HepG2 (cell line): ENCODE measurements around the gene LATS1. TPM values are rescaled to one million over a fixed set of nuclear protein-coding genes. Genes with fewer than 3 reads are reported as not detected.

Source experiments
- ARHGAP35 ChIP-seq: sonication (generic); formaldehyde crosslinking; IDR thresholded peaks from 2 replicates; pipeline ENCODE4 v1.9.0; 2022; ENCODE audit warnings: mild to moderate bottlenecking, inconsistent platforms, moderate library complexity, missing genetic modification reagents, borderline replicate concordance
- DR1 ChIP-seq: sonication (generic); formaldehyde crosslinking; IDR thresholded peaks from 2 replicates; pipeline ENCODE4 v1.8.0; 2021; ENCODE audit warnings: mild to moderate bottlenecking, missing genetic modification reagents, inconsistent platforms
- FLYWCH1 ChIP-seq: sonication (generic); formaldehyde crosslinking; IDR thresholded peaks from 2 replicates; pipeline ENCODE4 v1.8.1; 2023; ENCODE audit warnings: mild to moderate bottlenecking, missing genetic modification reagents
- NFYC ChIP-seq: IDR thresholded peaks from 2 replicates; pipeline ENCODE4 v1.6.1; 2016; ENCODE audit warnings: missing genetic modification reagents, missing compliant biosample characterization
- NRL ChIP-seq: sonication (generic); formaldehyde crosslinking; IDR thresholded peaks from 2 replicates; pipeline ENCODE4 v1.5.0; 2020; ENCODE audit warnings: missing genetic modification reagents, mild to moderate bottlenecking, moderate library complexity, borderline replicate concordance
- PHF20 ChIP-seq: sonication (generic); formaldehyde crosslinking; IDR thresholded peaks from 2 replicates; pipeline ENCODE4 v1.5.0; 2020; ENCODE audit warnings: mild to moderate bottlenecking, missing genetic modification reagents
- RBAK ChIP-seq: sonication (generic); formaldehyde crosslinking; IDR thresholded peaks from 2 replicates; pipeline ENCODE4 v1.5.1; 2020; ENCODE audit warnings: mild to moderate bottlenecking, missing genetic modification reagents
- REL ChIP-seq: sonication (generic); formaldehyde crosslinking; conservative IDR thresholded peaks from 2 replicates; pipeline ENCODE4 v1.8.0; 2022; ENCODE audit warnings: mild to moderate bottlenecking, missing genetic modification reagents, moderate library complexity
- SAFB2 ChIP-seq: sonication (generic); formaldehyde crosslinking; IDR thresholded peaks from 2 replicates; pipeline ENCODE4 v1.5.1; 2020; ENCODE audit warnings: missing genetic modification reagents, low read depth, mild to moderate bottlenecking, borderline replicate concordance
- SNAPC2 ChIP-seq: sonication (generic); formaldehyde crosslinking; IDR thresholded peaks from 2 replicates; pipeline ENCODE4 v1.8.1; 2022; ENCODE audit warnings: mild to moderate bottlenecking, missing genetic modification reagents
- SNRNP70 ChIP-seq: fragments of 200-400 bp; formaldehyde crosslinking; IDR thresholded peaks from 2 replicates; pipeline ENCODE4 v1.6.1; 2017; ENCODE audit warnings: mild to moderate bottlenecking, low read depth, low read length, moderate library complexity
- TBP ChIP-seq: sonication (generic); formaldehyde crosslinking; IDR thresholded peaks from 2 replicates; pipeline ENCODE4 v1.5.0; 2020; ENCODE audit warnings: missing genetic modification reagents
- TEAD2 ChIP-seq: sonication (generic); formaldehyde crosslinking; IDR thresholded peaks from 2 replicates; pipeline ENCODE4 v1.9.0; 2021; ENCODE audit warnings: missing genetic modification reagents
- TRIM22 ChIP-seq: fragments of 450-650 bp; IDR thresholded peaks from 2 replicates; pipeline ENCODE4 v1.6.1; 2017
- TRIM24 ChIP-seq: sonication (generic); formaldehyde crosslinking; IDR thresholded peaks from 2 replicates; pipeline ENCODE4 v1.8.0; 2022; ENCODE audit warnings: mild to moderate bottlenecking, missing genetic modification reagents
- YEATS4 ChIP-seq: sonication (generic); formaldehyde crosslinking; IDR thresholded peaks from 2 replicates; pipeline ENCODE4 v1.4.0; 2020; ENCODE audit warnings: missing genetic modification reagents, borderline replicate concordance
- ZNF180 ChIP-seq: sonication (generic); formaldehyde crosslinking; IDR thresholded peaks from 2 replicates; pipeline ENCODE4 v1.4.0; 2020; ENCODE audit warnings: low read depth, missing genetic modification reagents, borderline replicate concordance
- ZNF235 ChIP-seq: sonication (generic); formaldehyde crosslinking; IDR thresholded peaks from 2 replicates; pipeline ENCODE4 v1.8.1; 2023; ENCODE audit warnings: mild to moderate bottlenecking, missing genetic modification reagents, borderline replicate concordance
- ZNF83 ChIP-seq: sonication (generic); formaldehyde crosslinking; IDR thresholded peaks from 2 replicates; pipeline ENCODE4 v1.4.0; 2020; ENCODE audit warnings: missing genetic modification reagents, mild to moderate bottlenecking, borderline replicate concordance
- polyA plus RNA-seq, 8 experiments: library from polyadenylated mRNA; depleted of rRNA in 3 of 8; stranded (reverse) in 7 of 8; unstranded in 1 of 8; fragments of >200 nt; fragmentation: Illumina TruSeq in 4 of 8; extraction: Trizol in 4 of 8; gene quantifications; 2 replicates each; pipeline versions ENCODE4 v1.2.1 to v1.2.3, GENCODE V29; 2011 to 2016; ENCODE audit warnings: low read depth in 4 of 8, missing spikeins in 1 of 8, mixed read lengths in 1 of 8; ENCODE audit not compliant: insufficient read depth in 1 of 8
- total RNA-seq, 5 experiments: library from RNA; depleted of rRNA; stranded (reverse); fragments of >200 nt; fragmentation: Illumina TruSeq; extraction: Trizol; gene quantifications; 2 replicates each; pipeline ENCODE4 v1.2.3, GENCODE V29; 2016; ENCODE audit warnings: low read depth in 1 of 5
- TF ChIP-seq, protein P1 (sequence below): sonication (generic); formaldehyde crosslinking; IDR thresholded peaks from 2 replicates; pipeline ENCODE4 v1.8.1; 2023; ENCODE audit warnings: mild to moderate bottlenecking, moderate library complexity, missing genetic modification reagents
- TF ChIP-seq, protein P2 (sequence below): sonication (generic); formaldehyde crosslinking; IDR thresholded peaks from 2 replicates; pipeline ENCODE4 v1.5.1; 2020; ENCODE audit warnings: mild to moderate bottlenecking, missing genetic modification reagents
- TF ChIP-seq, protein P3 (sequence below): sonication (generic); formaldehyde crosslinking; IDR thresholded peaks from 2 replicates; pipeline ENCODE4 v1.5.0; 2020; ENCODE audit warnings: missing genetic modification reagents

LATS1 gene
- total and polyA plus RNA-seq, 2 of the 13 experiments (the other 11 are each of a cell fraction or from before 2014, with no cell fraction given), result 9.9 to 12.6 TPM

- TF ChIP-seq TRIM22 (no peak), YEATS4 (CRISPR knock-in tag) (peak; percentile 95), DR1 (CRISPR knock-in tag) (peak; percentile 76), PHF20 (CRISPR knock-in tag) (peak; percentile 92), FLYWCH1 (CRISPR knock-in tag) (no peak), TRIM24 (CRISPR knock-in tag) (no peak), SNAPC2 (CRISPR knock-in tag) (no peak), ZNF180 (CRISPR knock-in tag) (no peak), NRL (peak; percentile 84; the same call in 1 of the 2 replicates), TEAD2 (CRISPR knock-in tag) (0 out of 2 replicates have a peak, but pooled peaks have one; percentile 43), RBAK (CRISPR knock-in tag) (no peak), ARHGAP35 (CRISPR knock-in tag) (0 out of 2 replicates have a peak, but pooled peaks have one; percentile 49), TBP (CRISPR knock-in tag) (no peak), REL (no peak), NFYC (CRISPR knock-in tag) (peak; percentile 95), SNRNP70 (no peak), ZNF235 (CRISPR knock-in tag) (no peak), ZNF83 (no peak; the same call in 1 of the 2 replicates), SAFB2 (CRISPR knock-in tag) (0 out of 2 replicates have a peak, but pooled peaks have one; percentile 82)
- TF ChIP-seq, protein P1, sequence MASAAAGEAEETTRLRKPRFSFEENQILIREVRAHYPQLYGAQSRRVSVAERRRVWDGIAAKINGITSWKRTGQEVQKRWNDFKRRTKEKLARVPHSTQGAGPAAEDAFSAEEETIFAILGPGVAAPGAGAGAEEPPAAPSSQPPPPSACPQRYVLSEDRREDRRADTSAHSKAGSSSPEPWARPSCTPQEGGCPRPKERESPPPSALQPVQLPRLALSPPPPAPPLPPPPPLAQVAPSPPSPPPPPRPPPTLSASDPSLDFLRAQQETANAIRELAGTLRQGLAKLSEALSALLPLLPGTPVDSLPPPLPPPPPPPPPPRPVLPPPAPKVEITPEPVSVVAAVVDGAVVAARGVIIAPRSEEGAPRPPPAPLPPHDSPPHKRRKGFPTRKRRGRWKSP (CRISPR knock-in tag), result peak; percentile 84
- TF ChIP-seq, protein P2, sequence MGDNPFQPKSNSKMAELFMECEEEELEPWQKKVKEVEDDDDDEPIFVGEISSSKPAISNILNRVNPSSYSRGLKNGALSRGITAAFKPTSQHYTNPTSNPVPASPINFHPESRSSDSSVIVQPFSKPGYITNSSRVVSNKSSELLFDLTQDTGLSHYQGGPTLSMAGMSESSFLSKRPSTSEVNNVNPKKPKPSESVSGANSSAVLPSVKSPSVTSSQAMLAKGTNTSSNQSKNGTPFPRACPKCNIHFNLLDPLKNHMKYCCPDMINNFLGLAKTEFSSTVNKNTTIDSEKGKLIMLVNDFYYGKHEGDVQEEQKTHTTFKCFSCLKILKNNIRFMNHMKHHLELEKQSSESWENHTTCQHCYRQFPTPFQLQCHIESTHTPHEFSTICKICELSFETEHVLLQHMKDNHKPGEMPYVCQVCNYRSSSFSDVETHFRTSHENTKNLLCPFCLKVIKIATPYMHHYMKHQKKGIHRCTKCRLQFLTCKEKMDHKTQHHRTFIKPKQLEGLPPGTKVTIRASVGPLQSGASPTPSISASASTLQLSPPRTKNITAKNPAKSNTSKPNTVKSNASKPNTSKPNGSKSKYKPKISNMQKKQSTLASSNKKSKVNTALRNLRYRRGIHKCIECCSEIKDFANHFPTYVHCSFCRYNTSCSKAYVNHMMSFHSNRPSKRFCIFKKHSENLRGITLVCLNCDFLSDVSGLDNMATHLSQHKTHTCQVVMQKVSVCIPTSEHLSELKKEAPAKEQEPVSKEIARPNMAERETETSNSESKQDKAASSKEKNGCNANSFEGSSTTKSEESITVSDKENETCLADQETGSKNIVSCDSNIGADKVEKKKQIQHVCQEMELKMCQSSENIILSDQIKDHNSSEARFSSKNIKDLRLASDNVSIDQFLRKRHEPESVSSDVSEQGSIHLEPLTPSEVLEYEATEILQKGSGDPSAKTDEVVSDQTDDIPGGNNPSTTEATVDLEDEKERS, result peak; percentile 43; the same call in 1 of the 2 replicates
- TF ChIP-seq, protein P3, sequence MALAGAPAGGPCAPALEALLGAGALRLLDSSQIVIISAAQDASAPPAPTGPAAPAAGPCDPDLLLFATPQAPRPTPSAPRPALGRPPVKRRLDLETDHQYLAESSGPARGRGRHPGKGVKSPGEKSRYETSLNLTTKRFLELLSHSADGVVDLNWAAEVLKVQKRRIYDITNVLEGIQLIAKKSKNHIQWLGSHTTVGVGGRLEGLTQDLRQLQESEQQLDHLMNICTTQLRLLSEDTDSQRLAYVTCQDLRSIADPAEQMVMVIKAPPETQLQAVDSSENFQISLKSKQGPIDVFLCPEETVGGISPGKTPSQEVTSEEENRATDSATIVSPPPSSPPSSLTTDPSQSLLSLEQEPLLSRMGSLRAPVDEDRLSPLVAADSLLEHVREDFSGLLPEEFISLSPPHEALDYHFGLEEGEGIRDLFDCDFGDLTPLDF (CRISPR knock-in tag), result no peak; the same call in 1 of the 2 replicates
These were observed 28.4 kb upstream of the LATS1 start, which contains the start of gene NUP43 (continued) for GRCh38 chr6:149746147-149746946.
